DOHH2 (cell line): Measurements from ENCODE around the gene TAF10.

Experiments used
- EZH2phosphoT487 ChIP-seq: fragments of 200-600 bp; sonication (generic); IDR thresholded peaks from 2 replicates; pipeline ENCODE4 v1.6.1; 2017; ENCODE audit warnings: borderline replicate concordance, mild to moderate bottlenecking, antibody characterized with exemption, low read length, moderate library complexity, mixed read lengths
- TF ChIP-seq, protein P1 (sequence below): fragments of 200-600 bp; sonication (generic); IDR thresholded peaks from one replicate; pipeline ENCODE4 v1.5.1; 2014; ENCODE audit warnings: antibody characterized with exemption, mild to moderate bottlenecking, low read depth, low read length; ENCODE audit not compliant: poor library complexity, severe bottlenecking

DNA sequence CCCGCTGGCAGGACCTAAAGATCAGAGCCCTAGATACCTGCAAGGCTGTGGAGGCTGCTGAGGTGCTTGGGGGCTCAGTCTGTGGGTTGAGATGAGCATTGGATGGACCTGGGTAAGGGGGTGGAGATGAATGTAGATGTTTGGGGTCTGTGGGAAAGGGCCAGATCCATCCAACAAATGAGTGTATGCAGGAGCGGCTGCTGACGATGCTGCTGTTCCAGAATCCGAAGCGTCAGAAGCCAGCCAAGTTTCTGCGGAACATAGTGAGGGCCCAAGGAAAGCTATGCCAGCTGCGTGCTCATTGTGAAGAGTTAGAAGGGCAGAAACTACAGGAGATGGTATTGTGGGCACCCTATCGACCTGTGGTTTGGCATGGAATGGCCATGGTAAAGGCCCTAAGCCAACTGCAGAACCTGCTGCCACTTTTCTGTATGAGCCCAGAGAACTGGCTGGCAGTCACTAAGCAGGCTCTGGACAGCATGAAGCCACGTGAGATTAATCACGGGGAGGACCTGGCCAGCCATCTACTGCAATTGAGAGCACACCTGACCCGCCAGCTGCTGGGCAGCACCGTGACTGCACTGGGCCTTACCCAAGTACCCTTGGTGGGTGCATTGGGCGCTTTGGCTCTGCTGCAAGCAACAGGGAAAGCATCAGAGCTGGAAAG is 45.2 kb downstream of the TAF10 start:
- TF ChIP-seq, protein P1, sequence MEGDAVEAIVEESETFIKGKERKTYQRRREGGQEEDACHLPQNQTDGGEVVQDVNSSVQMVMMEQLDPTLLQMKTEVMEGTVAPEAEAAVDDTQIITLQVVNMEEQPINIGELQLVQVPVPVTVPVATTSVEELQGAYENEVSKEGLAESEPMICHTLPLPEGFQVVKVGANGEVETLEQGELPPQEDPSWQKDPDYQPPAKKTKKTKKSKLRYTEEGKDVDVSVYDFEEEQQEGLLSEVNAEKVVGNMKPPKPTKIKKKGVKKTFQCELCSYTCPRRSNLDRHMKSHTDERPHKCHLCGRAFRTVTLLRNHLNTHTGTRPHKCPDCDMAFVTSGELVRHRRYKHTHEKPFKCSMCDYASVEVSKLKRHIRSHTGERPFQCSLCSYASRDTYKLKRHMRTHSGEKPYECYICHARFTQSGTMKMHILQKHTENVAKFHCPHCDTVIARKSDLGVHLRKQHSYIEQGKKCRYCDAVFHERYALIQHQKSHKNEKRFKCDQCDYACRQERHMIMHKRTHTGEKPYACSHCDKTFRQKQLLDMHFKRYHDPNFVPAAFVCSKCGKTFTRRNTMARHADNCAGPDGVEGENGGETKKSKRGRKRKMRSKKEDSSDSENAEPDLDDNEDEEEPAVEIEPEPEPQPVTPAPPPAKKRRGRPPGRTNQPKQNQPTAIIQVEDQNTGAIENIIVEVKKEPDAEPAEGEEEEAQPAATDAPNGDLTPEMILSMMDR: no peak
- no peak for TF ChIP-seq EZH2phosphoT487
